Subcutaneous adipose tissue (tissue), 4 donors: ENCODE data around the gene TMOD2. TPM values are rescaled to one million over a fixed set of nuclear protein-coding genes. Genes with fewer than 3 reads are reported as not detected.

Experiments
- CTCF ChIP-seq: fragments of 450-650 bp; IDR thresholded peaks from one replicate; pipeline ENCODE4 v1.5.1; 2016; ENCODE audit warnings: low read depth, mild to moderate bottlenecking, control low read depth, antibody characterized with exemption, moderate library complexity
- total RNA-seq, 4 donors: library from RNA; depleted of rRNA; stranded (reverse); fragments of >200 nt; gene quantifications; one replicate each; pipeline ENCODE4 v1.1.0, GENCODE V29; 2016

The TMOD2 gene
- total RNA-seq, 4 donors from 2014 or later = 7.9 to 12.4 (median 11.2) TPM

GRCh38 chr15:51848811-51849210, 97.4 kb downstream of the TMOD2 start:
- no peak for TF ChIP-seq CTCF

GRCh38 chr15:51849860-51850259, 98.5 kb downstream of the TMOD2 start:
- TF ChIP-seq CTCF = no peak

GRCh38 chr15:51853998-51854397, 102.6 kb downstream of the TMOD2 start:
- no peak for TF ChIP-seq CTCF

GRCh38 chr15:51855612-51856011, 104.2 kb downstream of the TMOD2 start:
- TF ChIP-seq CTCF = no peak

- TF ChIP-seq CTCF = no peak
Observed at GRCh38 chr15:51856714-51857380, 105.5 kb downstream of the TMOD2 start.

- no peak for TF ChIP-seq CTCF
Observed at GRCh38 chr15:51861557-51862359, 110.4 kb downstream of the TMOD2 start.

- no peak for TF ChIP-seq CTCF
Observed at GRCh38 chr15:51863131-51863530, 111.7 kb downstream of the TMOD2 start.
